ENCODE results near the gene RAB40A.

Gene RAB40A

GRCh38 chrX:103510031-103510430, 9.3 kb downstream of the RAB40A start:
- no peaks in the 10 kb centered on the region for H3K4me1 ChIP-seq (ENCODE audit: control insufficient read depth in 2 of 2, insufficient read depth in 1 of 2, low read depth in 1 of 2, low read length in 2 of 2)
- H4K91ac ChIP-seq (ENCODE audit: low read depth, low read length, poor library complexity), result no peak overlapping the region
- H3K18ac ChIP-seq (ENCODE audit: low read length), result no peak overlapping the region
- H3K27me3 ChIP-seq (ENCODE audit: control insufficient read depth in 3 of 3, insufficient read depth in 3 of 3, low read depth in 1 of 3, low read length in 3 of 3), result no peaks in the 10 kb centered on the region
- H4K8ac ChIP-seq (ENCODE audit: low read depth, low read length), result no peak overlapping the region
- H2BK12ac ChIP-seq (ENCODE audit: low read length), result no peak overlapping the region
- no peak overlapping the region for H2AK5ac ChIP-seq (ENCODE audit: low read depth, low read length)
- no peak overlapping the region for H3K9ac ChIP-seq (ENCODE audit: low read depth, low read length, poor library complexity)
- no peak for DNase-seq (ENCODE audit: low spot score)
- H3K14ac ChIP-seq (ENCODE audit: low read length), result no peak overlapping the region
- H2BK15ac ChIP-seq (ENCODE audit: low read length), result no peak overlapping the region
- H3K23ac ChIP-seq (ENCODE audit: low read depth, low read length, poor library complexity), result no peak overlapping the region
- no peak overlapping the region for H3K4me2 ChIP-seq (ENCODE audit: insufficient read depth, low read length, poor library complexity, severe bottlenecking)
- no peak overlapping the region for H2AFZ ChIP-seq (ENCODE audit: low read length)
- H3K36me3 ChIP-seq (replicated peaks in 1 of 2; ENCODE audit: control insufficient read depth in 2 of 2, insufficient read depth in 2 of 2, low read length in 2 of 2), result no peaks in the 10 kb centered on the region
- H2BK5ac ChIP-seq (ENCODE audit: low read length), result no peak overlapping the region
- no peaks in the 10 kb centered on the region for H3K9me3 ChIP-seq (replicated peaks in 1 of 2; ENCODE audit: control insufficient read depth in 2 of 2, insufficient read depth in 1 of 2, low read depth in 1 of 2, low read length in 2 of 2)
- H3K4me3 ChIP-seq (ENCODE audit: low read length in 2 of 2), result no peak overlapping the region
- H3K4ac ChIP-seq (ENCODE audit: low read length), result no peak overlapping the region
- no peak overlapping the region for H3K27ac ChIP-seq (replicated peaks; ENCODE audit: low read length)
- no CpG with 5 or more reads among the region's 6 CpGs for WGBS, 2 donors (ENCODE audit: extremely low coverage in 2 of 2, insufficient read length in 2 of 2, insufficient replicate concordance in 1 of 2)
- H3K79me1 ChIP-seq (ENCODE audit: low read depth, low read length), result no peaks in the 10 kb centered on the region
- H2BK120ac ChIP-seq (ENCODE audit: low read depth, low read length), result no peak overlapping the region

GRCh38 chrX:103503853-103504207, 15.5 kb downstream of the RAB40A start:
- Histone ChIP-seq H3K4me1 (ENCODE audit: control insufficient read depth in 2 of 2, insufficient read depth in 1 of 2, low read depth in 1 of 2, low read length in 2 of 2) (no peaks in the 10 kb centered on the region), H3K4ac (ENCODE audit: low read length) (no peak overlapping the region), H4K8ac (ENCODE audit: low read depth, low read length) (no peak overlapping the region), H3K4me3 (ENCODE audit: low read length in 2 of 2) (no peak overlapping the region), H3K79me1 (ENCODE audit: low read depth, low read length) (no peaks in the 10 kb centered on the region), H2BK120ac (ENCODE audit: low read depth, low read length) (no peak overlapping the region), H3K36me3 (replicated peaks in 1 of 2; ENCODE audit: control insufficient read depth in 2 of 2, insufficient read depth in 2 of 2, low read length in 2 of 2) (no peaks in the 10 kb centered on the region), H3K27me3 (ENCODE audit: control insufficient read depth in 3 of 3, insufficient read depth in 3 of 3, low read depth in 1 of 3, low read length in 3 of 3) (no peaks in the 10 kb centered on the region), H2AFZ (ENCODE audit: low read length) (no peak overlapping the region), H3K18ac (ENCODE audit: low read length) (no peak overlapping the region), H3K14ac (ENCODE audit: low read length) (no peak overlapping the region), H2BK5ac (ENCODE audit: low read length) (no peak overlapping the region), H3K23ac (ENCODE audit: low read depth, low read length, poor library complexity) (no peak overlapping the region), H3K4me2 (ENCODE audit: insufficient read depth, low read length, poor library complexity, severe bottlenecking) (no peak overlapping the region), H2AK5ac (ENCODE audit: low read depth, low read length) (no peak overlapping the region), H3K9me3 (replicated peaks in 1 of 2; ENCODE audit: control insufficient read depth in 2 of 2, insufficient read depth in 1 of 2, low read depth in 1 of 2, low read length in 2 of 2) (no peaks in the 10 kb centered on the region), H4K91ac (ENCODE audit: low read depth, low read length, poor library complexity) (no peak overlapping the region), H2BK12ac (ENCODE audit: low read length) (no peak overlapping the region), H2BK15ac (ENCODE audit: low read length) (no peak overlapping the region), H3K9ac (ENCODE audit: low read depth, low read length, poor library complexity) (no peak overlapping the region), H3K27ac (replicated peaks; ENCODE audit: low read length) (no peak overlapping the region)
- DNase-seq (ENCODE audit: low spot score), result no peak
- no CpG with 5 or more reads among the region's 1 CpG for WGBS, 2 donors (ENCODE audit: extremely low coverage in 2 of 2, insufficient read length in 2 of 2, insufficient replicate concordance in 1 of 2)

GRCh38 chrX:103503163-103503852, 16.0 kb downstream of the RAB40A start:
- H2BK12ac ChIP-seq (ENCODE audit: low read length), result no peak overlapping the region
- H2BK120ac ChIP-seq (ENCODE audit: low read depth, low read length), result no peak overlapping the region
- no peaks in the 10 kb centered on the region for H3K27me3 ChIP-seq (ENCODE audit: control insufficient read depth in 3 of 3, insufficient read depth in 3 of 3, low read depth in 1 of 3, low read length in 3 of 3)
- H3K9ac ChIP-seq (ENCODE audit: low read depth, low read length, poor library complexity), result no peak overlapping the region
- H3K79me1 ChIP-seq (ENCODE audit: low read depth, low read length), result no peaks in the 10 kb centered on the region
- no peak overlapping the region for H3K23ac ChIP-seq (ENCODE audit: low read depth, low read length, poor library complexity)
- no peak overlapping the region for H3K4me2 ChIP-seq (ENCODE audit: insufficient read depth, low read length, poor library complexity, severe bottlenecking)
- H3K36me3 ChIP-seq (replicated peaks in 1 of 2; ENCODE audit: control insufficient read depth in 2 of 2, insufficient read depth in 2 of 2, low read length in 2 of 2), result no peaks in the 10 kb centered on the region
- H3K14ac ChIP-seq (ENCODE audit: low read length), result no peak overlapping the region
- no peak overlapping the region for H3K4ac ChIP-seq (ENCODE audit: low read length)
- no peak overlapping the region for H2BK5ac ChIP-seq (ENCODE audit: low read length)
- no peak overlapping the region for H2AFZ ChIP-seq (ENCODE audit: low read length)
- H3K18ac ChIP-seq (ENCODE audit: low read length), result no peak overlapping the region
- H2AK5ac ChIP-seq (ENCODE audit: low read depth, low read length), result no peak overlapping the region
- H3K9me3 ChIP-seq (replicated peaks in 1 of 2; ENCODE audit: control insufficient read depth in 2 of 2, insufficient read depth in 1 of 2, low read depth in 1 of 2, low read length in 2 of 2), result no peaks in the 10 kb centered on the region
- no peaks in the 10 kb centered on the region for H3K4me1 ChIP-seq (ENCODE audit: control insufficient read depth in 2 of 2, insufficient read depth in 1 of 2, low read depth in 1 of 2, low read length in 2 of 2)
- no peak overlapping the region for H4K91ac ChIP-seq (ENCODE audit: low read depth, low read length, poor library complexity)
- no peak overlapping the region for H3K27ac ChIP-seq (replicated peaks; ENCODE audit: low read length)
- H4K8ac ChIP-seq (ENCODE audit: low read depth, low read length), result no peak overlapping the region
- no CpG with 5 or more reads among the region's 8 CpGs for WGBS, 2 donors (ENCODE audit: extremely low coverage in 2 of 2, insufficient read length in 2 of 2, insufficient replicate concordance in 1 of 2)
- no peak for DNase-seq (ENCODE audit: low spot score)
- no peak overlapping the region for H2BK15ac ChIP-seq (ENCODE audit: low read length)
- H3K4me3 ChIP-seq (ENCODE audit: low read length in 2 of 2), result no peak overlapping the region

GRCh38 chrX:103498786-103499185, 20.5 kb downstream of the RAB40A start:
- H3K36me3 ChIP-seq (replicated peaks in 1 of 2; ENCODE audit: control insufficient read depth in 2 of 2, insufficient read depth in 2 of 2, low read length in 2 of 2), result peaks cover 2 to 6% of the 10 kb centered on the region in 2 donors
- H3K27ac ChIP-seq (replicated peaks; ENCODE audit: low read length), result no peak overlapping the region
- no peak overlapping the region for H2BK12ac ChIP-seq (ENCODE audit: low read length)
- no peak overlapping the region for H3K4ac ChIP-seq (ENCODE audit: low read length)
- H3K18ac ChIP-seq (ENCODE audit: low read length), result no peak overlapping the region
- no peak overlapping the region for H4K8ac ChIP-seq (ENCODE audit: low read depth, low read length)
- no CpG with 5 or more reads among the region's 5 CpGs for WGBS, 2 donors (ENCODE audit: extremely low coverage in 2 of 2, insufficient read length in 2 of 2, insufficient replicate concordance in 1 of 2)
- no peak for DNase-seq (ENCODE audit: low spot score)
- H4K91ac ChIP-seq (ENCODE audit: low read depth, low read length, poor library complexity), result no peak overlapping the region
- no peak overlapping the region for H2AFZ ChIP-seq (ENCODE audit: low read length)
- H3K14ac ChIP-seq (ENCODE audit: low read length), result no peak overlapping the region
- no peaks in the 10 kb centered on the region for H3K9me3 ChIP-seq (replicated peaks in 1 of 2; ENCODE audit: control insufficient read depth in 2 of 2, insufficient read depth in 1 of 2, low read depth in 1 of 2, low read length in 2 of 2)
- no peak overlapping the region for H2BK15ac ChIP-seq (ENCODE audit: low read length)
- H3K9ac ChIP-seq (ENCODE audit: low read depth, low read length, poor library complexity), result no peak overlapping the region
- H3K23ac ChIP-seq (ENCODE audit: low read depth, low read length, poor library complexity), result no peak overlapping the region
- no peaks in the 10 kb centered on the region for H3K4me1 ChIP-seq (ENCODE audit: control insufficient read depth in 2 of 2, insufficient read depth in 1 of 2, low read depth in 1 of 2, low read length in 2 of 2)
- H2AK5ac ChIP-seq (ENCODE audit: low read depth, low read length), result no peak overlapping the region
- no peak overlapping the region for H3K4me3 ChIP-seq (ENCODE audit: low read length in 2 of 2)
- H2BK5ac ChIP-seq (ENCODE audit: low read length), result no peak overlapping the region
- H2BK120ac ChIP-seq (ENCODE audit: low read depth, low read length), result no peak overlapping the region
- no peaks in the 10 kb centered on the region for H3K27me3 ChIP-seq (ENCODE audit: control insufficient read depth in 3 of 3, insufficient read depth in 3 of 3, low read depth in 1 of 3, low read length in 3 of 3)
- no peak overlapping the region for H3K4me2 ChIP-seq (ENCODE audit: insufficient read depth, low read length, poor library complexity, severe bottlenecking)
- H3K79me1 ChIP-seq (ENCODE audit: low read depth, low read length), result no peaks in the 10 kb centered on the region

Data from neuronal stem cell (in vitro differentiated cells).